CD4-positive, alpha-beta T cell (primary cell): ENCODE results near the gene PHF2. TPM values are rescaled to one million over a fixed set of nuclear protein-coding genes. Genes with fewer than 3 reads are reported as not detected.

Source experiments
- ATAC-seq: fragments of 200-7000 bp; cut with Tn5 transposase; one replicate; pipeline ENCODE4 v1.10.0; 2022; ENCODE audit warnings: mild to moderate bottlenecking; ENCODE audit not compliant: poor library complexity
- CTCF ChIA-PET: fragments of 350-600 bp; sonication (Branson Sonifier 250); formaldehyde crosslinking; loops from one replicate; lab custom pipeline; 2021; ENCODE audit warnings: antibody characterized with exemption, inconsistent platforms; lab: Charles Lee
- POLR2A ChIA-PET: fragments of 350-600 bp; sonication (Branson Sonifier 250); formaldehyde crosslinking; loops from one replicate; lab custom pipeline; 2021; ENCODE audit warnings: antibody characterized with exemption, inconsistent platforms; lab: Charles Lee
- DNase-seq, 14 experiments: peaks; one replicate each; pipeline ENCODE4 v3.0.0-alpha.2; 2013 to 2020; ENCODE audit warnings: mixed read lengths in 2 of 14
- H3K27ac ChIP-seq, 2 donors: one replicate each; pipeline versions ENCODE4 v1.5.1 to v1.7.0; 2013; ENCODE audit warnings: low read length in 2 of 2, low read depth in 1 of 2, mild to moderate bottlenecking in 1 of 2
- H3K27me3 ChIP-seq, 2 experiments: 1 replicate in 1 of 2; 2 replicates in 1 of 2; pipeline versions ENCODE4 v1.6.1 to v1.7.0; 2013; ENCODE audit warnings: low read length in 2 of 2, control low read depth in 1 of 2, mild to moderate bottlenecking in 1 of 2, moderate library complexity in 1 of 2; ENCODE audit not compliant: insufficient read depth in 2 of 2, control insufficient read depth in 1 of 2
- H3K36me3 ChIP-seq: one replicate; pipeline ENCODE4 v1.6.1; 2013; ENCODE audit warnings: low read length, control low read depth; ENCODE audit not compliant: insufficient read depth
- H3K4me1 ChIP-seq: one replicate; pipeline ENCODE4 v1.6.1; 2013; ENCODE audit warnings: low read length, control low read depth; ENCODE audit not compliant: insufficient read depth
- H3K4me3 ChIP-seq: one replicate; pipeline ENCODE4 v1.5.1; 2013; ENCODE audit warnings: mild to moderate bottlenecking, low read length, moderate library complexity
- H3K9me3 ChIP-seq, 2 experiments: 1 replicate in 1 of 2; 2 replicates in 1 of 2; pipeline versions ENCODE4 v1.6.1 to v1.7.0; 2013; ENCODE audit warnings: low read length in 2 of 2, mild to moderate bottlenecking in 2 of 2, control low read depth in 1 of 2, moderate library complexity in 1 of 2; ENCODE audit not compliant: control insufficient read depth in 1 of 2, insufficient read depth in 1 of 2
- H3K27ac Mint-ChIP-seq: one replicate; pipeline ENCODE4 v1.8.0; 2020; ENCODE audit warnings: mixed read lengths
- H3K27me3 Mint-ChIP-seq: one replicate; pipeline ENCODE4 v1.8.0; 2021; ENCODE audit warnings: mixed read lengths
- H3K36me3 Mint-ChIP-seq: one replicate; pipeline ENCODE4 v1.8.0; 2021; ENCODE audit warnings: low read depth, mixed read lengths
- H3K4me1 Mint-ChIP-seq: one replicate; pipeline ENCODE4 v1.8.0; 2021; ENCODE audit warnings: low read depth, mixed read lengths
- H3K4me3 Mint-ChIP-seq: one replicate; pipeline ENCODE4 v1.8.0; 2020; ENCODE audit warnings: mild to moderate bottlenecking, mixed read lengths
- H3K9me3 Mint-ChIP-seq: one replicate; pipeline ENCODE4 v1.8.0; 2020; ENCODE audit warnings: mixed read lengths
- CTCF ChIP-seq: fragments of 200-600 bp; IDR thresholded peaks from one replicate; pipeline ENCODE4 v1.8.0; 2022; ENCODE audit warnings: antibody characterized with exemption, mild to moderate bottlenecking
- intact Hi-C, 2 experiments: fragments of 100-400 bp; cut with DNase I in 1 of 2; cut with micrococcal nuclease in 1 of 2; formaldehyde crosslinking; loops; one replicate each; pipeline versions ENCODE4 v1.15.1 to v1.9.0; 2023 to 2025; cut with DNase I, micrococcal nuclease
- total RNA-seq, 174 experiments: library from RNA in 2 of 174; stranded (reverse) in 2 of 174; gene quantifications; one replicate each; pipeline ENCODE4 v1.2.3 and lab custom pipeline; 2021 to 2026

The PHF2 gene
- total RNA-seq, 2 experiments from 2014 or later = 27.3 to 28.8 TPM

GRCh38 chr9:93591301-93592007 lies 15.1 kb downstream of the PHF2 start:
- H3K9me3 ChIP-seq = no peaks in the 10 kb centered on the region
- H3K4me3 ChIP-seq = no peak overlapping the region
- H3K27me3 ChIP-seq = no peaks in the 10 kb centered on the region
- no peak for TF ChIP-seq CTCF
- Mint-ChIP-seq H3K36me3 (no peaks in the 10 kb centered on the region), H3K27me3 (no peaks in the 10 kb centered on the region), H3K4me1 (peaks cover 89% of the 10 kb centered on the region), H3K4me3 (no peak overlapping the region), H3K27ac (peak overlapping the region; percentile 9), H3K9me3 (no peaks in the 10 kb centered on the region)
- no peaks in the 10 kb centered on the region for H3K36me3 ChIP-seq
- CTCF ChIA-PET = interaction anchor here (1.8 kb wide), 1 partner anchor 25 kb away, joined by 5 read pairs; no protein-coding TSS in a partner anchor
- H3K27ac ChIP-seq = no peak overlapping the region
- POLR2A ChIA-PET = no interaction called here
- DNase-seq (no peak), ATAC-seq (no peak)
- intact Hi-C loops = no loop called here
- H3K4me1 ChIP-seq = peaks cover 49% of the 10 kb centered on the region

DNA sequence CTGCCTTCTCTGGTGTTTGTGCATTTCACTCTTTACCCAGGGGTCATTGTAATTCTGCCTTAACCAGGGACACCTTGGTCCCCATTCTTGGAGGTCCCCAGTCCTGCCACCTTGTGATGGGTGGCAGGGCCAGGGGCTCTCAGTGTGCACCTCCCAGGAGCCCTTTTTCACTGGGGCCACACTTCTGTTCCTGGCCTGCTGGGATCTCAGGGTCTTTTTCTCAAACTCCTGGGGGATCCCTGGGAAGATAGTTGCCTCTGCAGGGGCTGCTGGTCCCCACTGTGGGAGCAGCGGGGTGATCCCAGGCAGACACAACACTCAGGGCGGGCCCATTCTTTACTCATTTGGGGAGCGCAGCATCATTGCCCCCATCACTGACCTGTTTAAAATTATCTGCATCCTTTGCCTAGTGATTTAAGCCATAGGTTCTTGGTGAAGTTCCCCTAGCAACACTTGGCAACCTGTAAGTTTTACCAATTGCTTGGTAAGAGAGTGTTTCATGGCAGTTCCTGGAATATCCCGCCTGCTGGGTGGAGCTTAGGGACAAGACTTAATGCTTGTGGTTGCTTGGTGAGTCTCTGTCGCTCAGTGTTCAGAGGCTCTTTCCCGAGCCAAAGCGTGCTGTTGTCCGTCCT lies 15.7 kb downstream of the PHF2 start:
- ChIA-PET CTCF (interaction anchor here (1.8 kb wide), 1 partner anchor 26 kb away, joined by 5 read pairs; no protein-coding TSS in a partner anchor), POLR2A (no interaction called here)
- Histone ChIP-seq H3K36me3 (no peaks in the 10 kb centered on the region), H3K27ac (no peak overlapping the region), H3K27me3 (no peaks in the 10 kb centered on the region), H3K4me3 (no peak overlapping the region), H3K9me3 (no peaks in the 10 kb centered on the region), H3K4me1 (peaks cover 48% of the 10 kb centered on the region)
- no peak for DNase-seq
- Mint-ChIP-seq H3K9me3 (no peaks in the 10 kb centered on the region), H3K27me3 (no peaks in the 10 kb centered on the region), H3K36me3 (no peaks in the 10 kb centered on the region), H3K4me1 (peaks cover 84% of the 10 kb centered on the region), H3K27ac (no peak overlapping the region), H3K4me3 (no peak overlapping the region)
- intact Hi-C loops = no loop called here
- TF ChIP-seq CTCF = no peak
- no peak for ATAC-seq

DNA sequence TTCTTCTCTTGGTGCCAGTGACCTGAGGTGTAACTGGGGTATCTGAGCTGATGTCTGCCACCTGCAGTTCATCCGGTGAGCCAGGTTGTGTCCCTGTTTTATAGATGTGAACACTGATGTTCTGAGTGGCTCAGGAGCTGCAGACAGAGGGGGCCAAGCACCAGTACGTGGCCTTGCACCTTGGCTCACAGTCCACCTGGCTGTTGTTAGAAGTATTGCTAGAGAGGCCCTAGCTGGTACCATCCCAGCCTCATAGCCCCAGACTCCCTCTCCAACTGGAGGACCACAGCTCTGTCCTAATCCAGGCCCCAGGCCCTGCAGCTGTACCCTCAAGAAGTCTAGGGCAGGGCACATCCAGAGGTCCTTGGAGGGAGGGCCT lies 16.2 kb downstream of the PHF2 start:
- no peak overlapping the region for H3K4me3 ChIP-seq
- no peaks in the 10 kb centered on the region for H3K36me3 Mint-ChIP-seq
- peaks cover 48% of the 10 kb centered on the region for H3K4me1 ChIP-seq
- ChIA-PET POLR2A (no interaction called here), CTCF (interaction anchor here (1.8 kb wide), 1 partner anchor 26 kb away, joined by 5 read pairs; no protein-coding TSS in a partner anchor)
- H3K27me3 ChIP-seq = no peaks in the 10 kb centered on the region
- H3K4me3 Mint-ChIP-seq = no peak overlapping the region
- peak; percentile 56 for ATAC-seq
- H3K36me3 ChIP-seq = no peaks in the 10 kb centered on the region
- DNase-seq = no peak
- no peak overlapping the region for H3K27ac ChIP-seq
- intact Hi-C loops = no loop called here
- H3K9me3 ChIP-seq = no peaks in the 10 kb centered on the region
- no peaks in the 10 kb centered on the region for H3K27me3 Mint-ChIP-seq
- H3K9me3 Mint-ChIP-seq = no peaks in the 10 kb centered on the region
- H3K27ac Mint-ChIP-seq = no peak overlapping the region
- peaks cover 86% of the 10 kb centered on the region for H3K4me1 Mint-ChIP-seq
- no peak for TF ChIP-seq CTCF
